Measurements from ENCODE around the gene SERTAD3.
A peak's percentile ranks its signal among the peaks of the same experiment; 100 is the strongest.
"Not testable (repeated sequence)": the region's sequence is repeated elsewhere in the genome, so short reads cannot be mapped to it uniquely, and the experiment has no call there.

SERTAD3 gene

DNA sequence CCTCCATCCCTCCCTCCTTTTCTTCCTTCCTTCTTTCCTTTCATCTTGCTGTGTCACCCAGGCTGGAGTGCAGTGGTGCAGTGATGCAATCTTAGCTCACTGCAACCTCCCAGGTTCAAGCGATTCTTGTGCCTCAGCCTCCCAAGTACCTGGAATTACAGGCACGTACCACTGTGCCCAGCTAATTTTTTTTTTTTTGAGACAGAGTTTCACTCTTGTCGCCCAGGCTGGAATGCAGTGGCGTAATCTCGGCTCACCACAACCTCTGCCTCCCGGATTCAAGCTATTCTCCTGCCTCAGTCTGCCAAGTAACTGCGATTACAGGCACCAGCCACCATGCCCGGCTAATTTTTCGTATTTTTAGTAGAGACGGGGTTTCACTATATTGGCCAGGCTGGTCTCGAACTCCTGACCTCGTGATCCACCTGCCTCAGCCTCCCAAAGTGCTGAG is 19.5 kb upstream of the SERTAD3 start:
- peaks cover 0 to 19% (median 0%) of the 10 kb centered on the region in 11 experiments; a peak in 7 of 22 replicates for H3K36me3 ChIP-seq
- peaks cover 0 to 52% (median 0%) of the 10 kb centered on the region in 11 experiments; a peak in 5 of 22 replicates for H4K20me1 ChIP-seq
- H3K27me3 ChIP-seq: peaks cover 0 to 13% (median 6%) of the 10 kb centered on the region in 11 experiments; a peak in 8 of 22 replicates
- H3K9ac ChIP-seq: peak overlapping the region in 4 of 11 experiments; percentile 3 to 90 (median 90); a peak in 6 of 22 replicates
- peak overlapping the region in 8 of 11 experiments; percentile 41 to 92 (median 80); a peak in 13 of 22 replicates for H3K27ac ChIP-seq
- peaks cover 41 to 56% (median 51%) of the 10 kb centered on the region in 10 experiments for H3K4me1 ChIP-seq
- TF ChIP-seq Cebpa-rat (IDR thresholded peaks at IDR 0.05): peak in 3 of 11 experiments; percentile 15 to 53 (median 42); a peak in 1 of 22 replicates
- peak overlapping the region in 10 of 11 experiments; percentile 15 to 93 (median 85); a peak in 16 of 22 replicates for H3K4me2 ChIP-seq
- not testable (repeated sequence) for H3K9me3 ChIP-seq (replicated peaks in 1 of 11)
- peak overlapping the region in 3 of 10 experiments; percentile 71 to 83 (median 81); a peak in 4 of 20 replicates for H3K4me3 ChIP-seq

DNA sequence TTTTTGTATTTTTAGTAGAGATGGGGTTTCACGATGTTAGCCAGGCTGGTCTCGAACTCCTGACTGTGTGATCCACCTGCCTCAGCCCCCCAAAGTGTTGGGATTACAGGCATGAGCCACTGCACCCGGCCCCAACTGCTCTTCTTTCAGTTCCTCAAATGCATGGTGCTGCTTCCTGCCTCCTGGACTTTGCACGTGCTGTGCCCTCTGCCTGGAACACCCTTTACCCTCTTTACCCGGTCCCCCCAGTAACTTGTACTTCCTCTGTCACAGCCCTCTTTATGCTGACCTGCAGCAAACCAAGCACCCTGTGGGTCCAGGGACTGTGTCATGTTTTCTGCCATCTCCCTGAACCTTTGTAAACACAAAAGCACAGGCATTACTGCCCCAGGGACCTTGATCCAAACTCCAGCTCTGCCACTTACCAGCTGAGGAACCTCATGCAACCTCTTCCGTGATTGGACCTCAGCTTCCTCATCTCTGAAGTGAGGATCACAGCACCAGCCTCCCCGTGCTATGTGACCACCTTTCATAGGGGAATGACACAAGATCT is 17.6 kb upstream of the SERTAD3 start:
- H3K4me1 ChIP-seq: peaks cover 40 to 56% (median 50%) of the 10 kb centered on the region in 10 experiments
- no peak overlapping the region for H3K4me3 ChIP-seq
- peak overlapping the region; percentile 11 to 85 (median 41); a peak in 20 of 22 replicates for H3K4me2 ChIP-seq
- TF ChIP-seq Cebpa-rat (IDR thresholded peaks at IDR 0.05): no peak
- H4K20me1 ChIP-seq: peaks cover 0 to 67% (median 0%) of the 10 kb centered on the region in 11 experiments; a peak in 5 of 22 replicates
- peaks cover 0 to 36% (median 0%) of the 10 kb centered on the region in 11 experiments; a peak in 8 of 22 replicates for H3K36me3 ChIP-seq
- H3K9ac ChIP-seq: peak overlapping the region in 5 of 11 experiments; percentile 4 to 43 (median 29); a peak in 4 of 22 replicates
- H3K27me3 ChIP-seq: peaks cover 0 to 6% (median 4%) of the 10 kb centered on the region in 11 experiments; a peak in 8 of 22 replicates
- H3K27ac ChIP-seq: peak overlapping the region in 9 of 11 experiments; percentile 7 to 64 (median 49); a peak in 15 of 22 replicates
- H3K9me3 ChIP-seq (replicated peaks in 1 of 11): no peaks in the 10 kb centered on the region

DNA sequence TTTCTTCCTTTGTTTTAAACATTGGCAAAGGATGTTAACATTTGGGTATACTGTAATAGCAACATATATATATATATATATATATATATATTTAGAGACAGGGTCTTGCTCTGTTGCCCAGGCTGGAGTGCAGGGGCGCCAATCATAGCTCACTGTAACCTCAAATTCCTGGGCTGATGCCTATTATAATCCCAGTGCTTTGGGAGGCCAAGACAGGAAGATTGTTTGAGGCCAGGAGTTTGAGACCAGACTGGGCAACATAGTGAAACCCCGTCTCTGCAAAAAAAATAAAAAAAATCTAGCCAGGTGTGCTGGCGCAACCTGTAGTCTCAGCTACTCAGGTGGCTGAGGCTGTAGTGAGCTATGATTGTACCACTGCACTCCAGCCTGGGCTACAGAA is 16.1 kb upstream of the SERTAD3 start:
- no peak for TF ChIP-seq Cebpa-rat (IDR thresholded peaks at IDR 0.05)
- H4K20me1 ChIP-seq: peaks cover 0 to 82% (median 0%) of the 10 kb centered on the region in 11 experiments; a peak in 5 of 22 replicates
- H3K36me3 ChIP-seq: peaks cover 0 to 52% (median 0%) of the 10 kb centered on the region in 11 experiments; a peak in 8 of 22 replicates
- no peak overlapping the region for H3K27ac ChIP-seq
- H3K4me2 ChIP-seq: no peak overlapping the region; a peak in 1 of 22 replicates
- no peak overlapping the region for H3K9ac ChIP-seq
- peaks cover 30 to 46% (median 41%) of the 10 kb centered on the region in 10 experiments for H3K4me1 ChIP-seq
- no peaks in the 10 kb centered on the region for H3K9me3 ChIP-seq (replicated peaks in 1 of 11)
- no peaks in the 10 kb centered on the region for H3K27me3 ChIP-seq
- no peak overlapping the region for H3K4me3 ChIP-seq

DNA sequence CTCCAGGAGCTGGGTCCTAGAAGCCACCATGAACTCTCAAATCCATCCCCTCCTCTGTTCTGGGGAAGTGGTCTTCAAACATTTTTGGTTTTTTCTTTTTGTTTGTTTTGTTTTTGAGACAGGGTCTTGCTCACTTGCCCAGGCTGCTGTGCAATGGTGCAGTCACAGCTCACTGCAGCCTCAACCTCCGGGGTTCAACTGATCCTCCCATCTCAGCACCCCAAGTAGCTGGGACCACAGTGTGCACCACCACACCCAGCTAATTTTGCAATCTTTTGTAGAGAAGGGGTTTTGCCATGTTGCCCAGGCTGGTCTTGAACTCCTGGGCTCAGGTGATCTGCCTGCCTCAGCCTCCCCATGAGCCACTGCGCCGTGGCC is 14.5 kb upstream of the SERTAD3 start:
- Histone ChIP-seq H4K20me1 (peaks cover 0 to 81% (median 0%) of the 10 kb centered on the region in 11 experiments; a peak in 5 of 22 replicates), H3K9me3 (replicated peaks in 1 of 11) (no peaks in the 10 kb centered on the region), H3K4me2 (no peak overlapping the region), H3K36me3 (peaks cover 0 to 68% (median 0%) of the 10 kb centered on the region in 11 experiments; a peak in 8 of 22 replicates), H3K4me3 (no peak overlapping the region), H3K4me1 (peaks cover 26 to 33% (median 28%) of the 10 kb centered on the region in 10 experiments), H3K9ac (no peak overlapping the region), H3K27ac (no peak overlapping the region), H3K27me3 (no peaks in the 10 kb centered on the region)
- no peak for TF ChIP-seq Cebpa-rat (IDR thresholded peaks at IDR 0.05)

DNA sequence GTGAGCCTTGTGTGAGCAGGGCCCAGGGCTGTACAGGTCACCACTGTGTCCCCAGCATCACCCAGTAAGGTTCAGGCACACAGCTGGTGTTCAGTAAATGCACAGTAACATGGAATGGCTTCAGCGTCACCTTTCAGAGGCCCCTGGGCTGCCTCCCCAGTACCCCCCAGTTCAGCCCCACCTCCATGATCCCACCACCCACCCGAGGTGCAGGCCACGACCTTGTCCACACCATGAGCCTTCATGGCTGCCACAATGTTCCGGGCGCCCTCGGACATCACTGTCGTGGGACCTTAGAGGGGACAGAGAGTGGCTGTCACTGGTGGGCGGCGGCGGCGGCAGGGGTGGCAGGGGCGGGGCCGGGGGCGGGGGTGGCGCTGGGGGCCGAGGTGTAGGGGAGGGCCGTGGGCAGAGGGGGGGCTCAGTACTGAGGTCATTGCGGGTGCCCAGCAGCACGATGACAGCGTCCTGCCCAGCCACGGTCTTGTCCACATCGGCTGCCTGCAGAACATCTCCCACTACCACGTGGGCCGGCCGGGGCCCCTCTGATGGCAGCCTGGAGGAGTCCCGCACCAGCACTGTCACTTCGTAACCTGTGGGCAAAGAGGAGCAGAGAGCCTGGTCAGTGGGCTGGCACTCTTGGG is 13.9 kb upstream of the SERTAD3 start:
- H4K20me1 ChIP-seq: peaks cover 0 to 78% (median 0%) of the 10 kb centered on the region in 11 experiments; a peak in 5 of 22 replicates
- peaks cover 0 to 73% (median 0%) of the 10 kb centered on the region in 11 experiments; a peak in 8 of 22 replicates for H3K36me3 ChIP-seq
- no peak for TF ChIP-seq Cebpa-rat (IDR thresholded peaks at IDR 0.05)
- H3K4me2 ChIP-seq: no peak overlapping the region
- H3K9me3 ChIP-seq (replicated peaks in 1 of 11): no peaks in the 10 kb centered on the region
- H3K4me3 ChIP-seq: no peak overlapping the region
- H3K27me3 ChIP-seq: no peaks in the 10 kb centered on the region
- H3K9ac ChIP-seq: no peak overlapping the region
- peaks cover 22 to 29% (median 25%) of the 10 kb centered on the region in 10 experiments for H3K4me1 ChIP-seq
- H3K27ac ChIP-seq: no peak overlapping the region

DNA sequence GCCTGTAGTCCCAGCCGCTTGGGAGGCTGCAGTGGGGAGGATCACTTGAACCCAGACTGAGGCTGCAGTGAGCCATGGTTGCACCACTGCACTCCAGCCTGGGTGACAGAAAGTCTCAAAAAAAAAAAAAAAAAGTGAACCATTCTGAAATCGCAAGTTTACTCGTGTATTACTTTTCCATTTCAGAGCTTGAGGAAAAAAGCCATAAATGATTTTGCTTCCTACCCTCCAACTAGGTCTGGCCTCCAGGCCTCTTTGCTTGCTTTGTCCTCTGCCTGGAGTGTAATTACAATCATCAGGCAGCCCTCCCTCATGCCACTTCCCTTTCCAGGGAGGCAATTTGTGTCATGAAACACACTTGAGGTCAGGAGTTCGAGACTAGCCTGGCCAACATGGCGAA is 12.9 kb upstream of the SERTAD3 start:
- H3K27ac ChIP-seq: no peak overlapping the region
- H3K27me3 ChIP-seq: no peaks in the 10 kb centered on the region
- no peak for TF ChIP-seq Cebpa-rat (IDR thresholded peaks at IDR 0.05)
- no peaks in the 10 kb centered on the region for H3K9me3 ChIP-seq (replicated peaks in 1 of 11)
- H3K36me3 ChIP-seq: peaks cover 0 to 83% (median 0%) of the 10 kb centered on the region in 11 experiments; a peak in 8 of 22 replicates
- no peak overlapping the region for H3K4me2 ChIP-seq
- H3K4me3 ChIP-seq: no peak overlapping the region
- H4K20me1 ChIP-seq: peaks cover 0 to 74% (median 0%) of the 10 kb centered on the region in 11 experiments; a peak in 5 of 22 replicates
- peaks cover 12 to 22% (median 17%) of the 10 kb centered on the region in 10 experiments for H3K4me1 ChIP-seq
- H3K9ac ChIP-seq: no peak overlapping the region

DNA sequence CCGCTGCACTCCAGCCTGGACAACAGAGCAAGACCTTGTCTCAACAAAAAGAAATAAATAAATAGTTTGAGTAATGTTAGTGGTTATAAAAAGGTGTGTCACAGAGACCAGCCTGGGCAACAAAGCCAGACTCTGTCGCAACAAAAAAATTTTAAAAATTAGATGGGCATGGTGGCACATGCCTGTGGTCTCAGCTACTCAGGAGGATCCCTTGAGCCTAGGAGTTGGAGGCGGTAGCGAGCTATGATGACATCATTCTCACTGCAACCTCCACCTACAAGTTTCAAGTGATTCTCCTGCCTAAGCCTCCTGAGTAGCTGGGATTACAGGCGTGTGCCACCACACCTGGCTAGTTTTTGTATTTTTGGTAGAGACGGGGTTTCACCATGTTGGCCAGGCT is 9.8 kb upstream of the SERTAD3 start:
- not testable (repeated sequence) for H3K9ac ChIP-seq; H3K27ac ChIP-seq; H3K4me3 ChIP-seq; H3K9me3 ChIP-seq (replicated peaks in 1 of 11); H3K27me3 ChIP-seq
- Histone ChIP-seq H4K20me1 (peaks cover 0 to 46% (median 0%) of the 10 kb centered on the region in 11 experiments; a peak in 4 of 22 replicates), H3K36me3 (peaks cover 0 to 98% (median 5%) of the 10 kb centered on the region in 11 experiments; a peak in 9 of 22 replicates), H3K4me1 (peaks cover 0 to 11% (median 0%) of the 10 kb centered on the region in 10 experiments; a peak in 5 of 20 replicates), H3K4me2 (peak overlapping the region in 1 of 11 experiments; percentile 9; a peak in 1 of 22 replicates)
- TF ChIP-seq Cebpa-rat (IDR thresholded peaks at IDR 0.05): peak in 1 of 11 experiments; percentile 40; a peak in 1 of 22 replicates

DNA sequence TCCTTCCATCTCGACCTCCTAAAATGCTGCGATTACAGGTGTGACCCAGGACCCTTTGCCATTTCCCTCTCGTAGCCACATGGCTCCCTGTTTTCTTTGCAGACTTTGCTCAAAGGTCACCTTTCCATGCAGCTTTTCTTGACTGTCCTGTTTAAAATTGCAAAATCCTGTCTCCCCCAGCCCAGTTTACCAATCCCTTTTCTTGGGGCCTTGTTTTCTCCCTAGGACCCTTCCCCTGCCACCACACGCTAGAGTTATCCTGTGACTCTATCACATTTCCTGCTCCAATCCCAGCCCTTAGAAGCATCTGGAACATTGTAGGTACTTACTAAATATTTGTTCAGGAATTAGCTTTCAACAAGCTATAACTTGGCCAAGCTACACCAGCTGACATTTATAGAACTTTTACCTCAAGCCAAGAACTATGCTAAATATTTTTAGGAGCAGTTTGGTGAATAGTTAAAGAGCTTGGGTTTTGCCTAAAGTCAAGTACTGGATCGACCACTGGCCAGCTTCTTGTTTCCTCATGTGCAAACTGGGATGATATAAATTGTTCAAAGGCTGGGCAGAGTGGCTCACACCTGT is 9.1 kb upstream of the SERTAD3 start:
- Histone ChIP-seq H3K9me3 (replicated peaks in 1 of 11) (no peaks in the 10 kb centered on the region), H3K9ac (peak overlapping the region in 1 of 11 experiments; percentile 5; a peak in 1 of 22 replicates), H3K36me3 (peaks cover 0 to 98% (median 5%) of the 10 kb centered on the region in 11 experiments; a peak in 11 of 22 replicates), H3K27me3 (no peaks in the 10 kb centered on the region), H3K4me1 (peaks cover 0 to 11% (median 0%) of the 10 kb centered on the region in 10 experiments; a peak in 5 of 20 replicates), H3K4me2 (no peak overlapping the region), H4K20me1 (peaks cover 0 to 39% (median 0%) of the 10 kb centered on the region in 11 experiments; a peak in 4 of 22 replicates), H3K27ac (no peak overlapping the region), H3K4me3 (no peak overlapping the region)
- no peak for TF ChIP-seq Cebpa-rat (IDR thresholded peaks at IDR 0.05)

Measured in BLaER1 treated with 17β-estradiol and CSF1 and Interleukin-3, amounts not matched to agents 10 nM and 100 nM (cell line).